WTC11 (cell line): ENCODE measurements around the gene MAN1B1.

ENCODE experiments used
- CTCF ChIP-seq: fragments of 200-600 bp; IDR thresholded peaks from 2 replicates; pipeline ENCODE4 v1.8.0; 2022; ENCODE audit warnings: antibody characterized with exemption
- IRF2 ChIP-seq: sonication (generic); formaldehyde crosslinking; IDR thresholded peaks from 2 replicates; pipeline ENCODE4 v1.8.0; 2022; ENCODE audit warnings: low read depth, missing genetic modification reagents, borderline replicate concordance
- SOX15 ChIP-seq: fragments of 250-450 bp; sonication (Bioruptor Pico); IDR thresholded peaks from 2 replicates; pipeline ENCODE4 v1.9.0; 2021; ENCODE audit warnings: mild to moderate bottlenecking
- TEAD1 ChIP-seq: sonication (generic); formaldehyde crosslinking; IDR thresholded peaks from 2 replicates; pipeline ENCODE4 v1.8.0; 2022; ENCODE audit warnings: mild to moderate bottlenecking, missing genetic modification reagents
- TF ChIP-seq, protein P1 (sequence below): fragments of 250-450 bp; sonication (Bioruptor Pico); IDR thresholded peaks from 2 replicates; pipeline ENCODE4 v2.1.2; 2022; ENCODE audit warnings: mild to moderate bottlenecking, moderate library complexity

DNA sequence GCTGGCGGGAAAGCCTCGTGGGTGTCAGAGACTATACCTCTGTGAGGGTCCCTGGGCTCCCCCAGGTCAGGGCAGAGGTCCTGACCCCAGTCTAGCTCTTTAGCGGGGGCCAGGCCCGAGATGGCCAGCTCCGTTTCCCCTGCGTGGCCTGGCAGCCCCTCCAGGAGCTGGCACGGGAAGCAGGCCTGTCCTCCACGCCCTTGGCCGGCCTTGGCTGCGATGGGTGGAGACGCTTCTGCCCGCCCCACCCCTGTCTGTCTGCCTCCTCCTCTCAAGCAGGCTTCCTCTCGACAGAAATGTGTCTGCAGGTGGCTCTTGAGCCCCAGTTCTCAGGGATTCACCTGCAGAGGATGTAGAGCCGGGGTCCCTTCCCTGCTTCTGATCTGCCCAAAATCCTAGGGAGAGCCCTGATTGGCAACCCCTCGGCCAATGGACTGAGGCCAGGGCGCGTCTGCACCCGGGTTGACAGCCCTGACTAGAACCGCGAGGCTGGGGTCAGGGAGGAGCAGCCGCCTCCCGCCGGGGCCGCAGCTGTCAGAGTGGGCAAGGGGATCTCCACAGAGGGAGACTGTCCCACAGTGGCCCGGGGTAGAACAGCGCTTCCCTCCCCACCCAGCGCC, 49.6 kb downstream of the MAN1B1 start:
- no peak for TF ChIP-seq TEAD1
- TF ChIP-seq, protein P1, sequence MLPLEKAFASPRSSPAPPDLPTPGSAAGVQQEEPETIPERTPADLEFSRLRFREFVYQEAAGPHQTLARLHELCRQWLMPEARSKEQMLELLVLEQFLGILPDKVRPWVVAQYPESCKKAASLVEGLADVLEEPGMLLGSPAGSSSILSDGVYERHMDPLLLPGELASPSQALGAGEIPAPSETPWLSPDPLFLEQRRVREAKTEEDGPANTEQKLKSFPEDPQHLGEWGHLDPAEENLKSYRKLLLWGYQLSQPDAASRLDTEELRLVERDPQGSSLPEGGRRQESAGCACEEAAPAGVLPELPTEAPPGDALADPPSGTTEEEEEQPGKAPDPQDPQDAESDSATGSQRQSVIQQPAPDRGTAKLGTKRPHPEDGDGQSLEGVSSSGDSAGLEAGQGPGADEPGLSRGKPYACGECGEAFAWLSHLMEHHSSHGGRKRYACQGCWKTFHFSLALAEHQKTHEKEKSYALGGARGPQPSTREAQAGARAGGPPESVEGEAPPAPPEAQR: no peak
- no peak for TF ChIP-seq CTCF
- TF ChIP-seq SOX15 (CRISPR knock-in tag): no peak
- TF ChIP-seq IRF2 (CRISPR knock-in tag): no peak
